Karpas-422 (cell line): ENCODE measurements around the gene MAPKAP1. TPM values are rescaled to one million over a fixed set of nuclear protein-coding genes. Genes with fewer than 3 reads are reported as not detected.

Source experiments
- DNase-seq: peaks from one replicate; pipeline ENCODE4 v3.0.0-alpha.2; 2015
- H2AFZ ChIP-seq: fragments of 200-600 bp; sonication (generic); 2 replicates; pipeline ENCODE4 v1.6.1; 2014; ENCODE audit warnings: antibody characterized with exemption, low read length, mixed read lengths
- H3K27ac ChIP-seq: fragments of 200-600 bp; sonication (generic); 2 replicates; pipeline ENCODE4 v1.5.1; 2014; ENCODE audit warnings: mild to moderate bottlenecking, low read length, moderate library complexity
- H3K27me3 ChIP-seq: fragments of 200-600 bp; sonication (generic); 2 replicates; pipeline ENCODE4 v1.6.1; 2014; ENCODE audit warnings: low read length, mixed read lengths
- H3K36me3 ChIP-seq: fragments of 200-600 bp; sonication (generic); 2 replicates; pipeline ENCODE4 v1.6.1; 2014; ENCODE audit warnings: low read length, mixed read lengths; ENCODE audit not compliant: insufficient read depth
- H3K4me1 ChIP-seq: fragments of 200-600 bp; sonication (generic); 2 replicates; pipeline ENCODE4 v1.6.1; 2014; ENCODE audit warnings: mild to moderate bottlenecking, low read length, mixed read lengths
- H3K4me2 ChIP-seq: fragments of 200-600 bp; sonication (generic); 2 replicates; pipeline ENCODE4 v1.6.1; 2014; ENCODE audit warnings: low read length, low read depth, mild to moderate bottlenecking; ENCODE audit not compliant: poor library complexity, severe bottlenecking
- H3K4me3 ChIP-seq: fragments of 200-600 bp; sonication (generic); 2 replicates; pipeline ENCODE4 v1.5.1; 2014; ENCODE audit warnings: mild to moderate bottlenecking, antibody characterized with exemption, low read length, mixed read lengths
- H3K79me2 ChIP-seq: fragments of 200-600 bp; sonication (generic); 2 replicates; pipeline ENCODE4 v1.6.1; 2014; ENCODE audit warnings: mild to moderate bottlenecking, low read length, mixed read lengths
- H3K9ac ChIP-seq: fragments of 200-600 bp; sonication (generic); 2 replicates; pipeline ENCODE4 v1.6.0; 2014; ENCODE audit warnings: low read length
- H3K9me2 ChIP-seq: fragments of 200-600 bp; sonication (generic), shearing (Covaris generic); replicated peaks from 2 replicates; pipeline ENCODE4 v1.6.0; 2014; ENCODE audit warnings: mild to moderate bottlenecking, low read length, moderate library complexity; ENCODE audit not compliant: insufficient read depth
- H3K9me3 ChIP-seq: fragments of 300-700, 200-600 bp; sonication (generic); 2 replicates; pipeline ENCODE4 v1.6.1; 2014; ENCODE audit warnings: low read length, mixed read lengths
- H4K20me1 ChIP-seq: fragments of 200-600 bp; sonication (generic); 2 replicates; pipeline ENCODE4 v1.6.1; 2014; ENCODE audit warnings: mild to moderate bottlenecking, antibody characterized with exemption, low read length, low read depth; ENCODE audit not compliant: insufficient read depth
- small RNA-seq: library from RNA; depleted of rRNA; stranded (forward); fragments of <200 nt; gene quantifications from one replicate; pipeline ENCODE3, GENCODE V24; 2014
- total RNA-seq: library from RNA; depleted of rRNA; stranded (reverse); fragments of >200 nt; shearing (Covaris generic); gene quantifications from 2 replicates; pipeline ENCODE4 v1.2.3, GENCODE V29; 2014; ENCODE audit warnings: low replicate concordance; rRNA removed

The MAPKAP1 gene
- total RNA-seq, 1 experiment from 2014 or later = 62.8 TPM

GRCh38 chr9:125393426-125393825 lies 313.6 kb downstream of the MAPKAP1 start:
- no peak for DNase-seq
- H3K36me3 ChIP-seq = no peaks in the 10 kb centered on the region
- no peaks in the 10 kb centered on the region for H3K9me2 ChIP-seq
- H4K20me1 ChIP-seq = no peaks in the 10 kb centered on the region
- H3K4me1 ChIP-seq = no peaks in the 10 kb centered on the region
- no peak overlapping the region for H3K4me3 ChIP-seq
- no peaks in the 10 kb centered on the region for H3K27me3 ChIP-seq
- no peak overlapping the region for H3K9ac ChIP-seq
- no peak overlapping the region for H2AFZ ChIP-seq
- no peaks in the 10 kb centered on the region for H3K9me3 ChIP-seq
- no peaks in the 10 kb centered on the region for H3K79me2 ChIP-seq
- H3K4me2 ChIP-seq = no peak overlapping the region
- no peak overlapping the region for H3K27ac ChIP-seq

- no peaks in the 10 kb centered on the region for H3K79me2 ChIP-seq
- H3K4me3 ChIP-seq = no peak overlapping the region
- no peaks in the 10 kb centered on the region for H3K36me3 ChIP-seq
- no peaks in the 10 kb centered on the region for H3K9me3 ChIP-seq
- no peak overlapping the region for H3K9ac ChIP-seq
- no peak overlapping the region for H3K4me2 ChIP-seq
- no peak for DNase-seq
- H3K27me3 ChIP-seq = no peaks in the 10 kb centered on the region
- H2AFZ ChIP-seq = no peak overlapping the region
- no peak overlapping the region for H3K27ac ChIP-seq
- H3K9me2 ChIP-seq = no peaks in the 10 kb centered on the region
- H4K20me1 ChIP-seq = no peaks in the 10 kb centered on the region
- H3K4me1 ChIP-seq = no peaks in the 10 kb centered on the region
Measured at GRCh38 chr9:125391704-125392103, 315.3 kb downstream of the MAPKAP1 start.

GRCh38 chr9:125388978-125389377 lies 318.0 kb downstream of the MAPKAP1 start:
- no peak overlapping the region for H3K4me3 ChIP-seq
- no peaks in the 10 kb centered on the region for H4K20me1 ChIP-seq
- H3K27ac ChIP-seq = no peak overlapping the region
- no peak overlapping the region for H2AFZ ChIP-seq
- H3K4me2 ChIP-seq = no peak overlapping the region
- DNase-seq = no peak
- no peaks in the 10 kb centered on the region for H3K27me3 ChIP-seq
- no peaks in the 10 kb centered on the region for H3K9me3 ChIP-seq
- no peak overlapping the region for H3K9ac ChIP-seq
- H3K36me3 ChIP-seq = no peaks in the 10 kb centered on the region
- no peaks in the 10 kb centered on the region for H3K79me2 ChIP-seq
- H3K4me1 ChIP-seq = no peaks in the 10 kb centered on the region
- no peaks in the 10 kb centered on the region for H3K9me2 ChIP-seq

DNA sequence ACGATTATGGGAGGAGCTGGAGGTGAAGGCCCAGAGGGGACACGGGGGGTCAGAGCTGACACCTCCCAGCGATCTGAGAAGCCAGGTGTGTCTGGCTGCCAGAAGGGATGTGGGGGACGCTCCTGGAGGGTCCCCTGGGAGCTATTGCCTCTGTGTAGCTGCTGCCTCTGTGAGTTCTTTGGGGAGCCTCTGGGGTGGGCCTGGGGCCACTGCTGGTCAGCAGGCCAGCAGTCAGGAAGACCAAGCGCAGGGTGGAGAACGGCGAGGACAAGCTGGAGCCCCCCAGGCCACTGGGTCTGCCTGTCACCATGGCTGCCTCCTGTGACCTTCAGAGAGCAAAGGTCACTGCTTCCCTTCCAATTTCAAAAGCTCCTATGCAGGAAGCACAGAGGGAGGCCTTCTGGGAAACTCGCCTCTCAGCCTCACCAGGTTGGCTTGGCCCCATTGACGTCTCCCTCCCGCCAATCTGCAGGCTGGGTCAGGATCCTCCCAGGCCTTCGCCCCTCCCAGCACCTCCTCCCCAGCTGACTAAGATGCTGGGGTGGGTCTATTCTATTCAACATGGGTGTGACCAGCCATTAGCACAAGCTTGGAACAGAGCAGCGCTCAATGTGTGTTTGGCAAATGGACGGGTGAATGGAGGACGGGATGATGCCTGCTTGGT lies 319.0 kb downstream of the MAPKAP1 start:
- Histone ChIP-seq H3K27ac (no peak overlapping the region), H3K79me2 (no peaks in the 10 kb centered on the region), H3K4me1 (no peaks in the 10 kb centered on the region), H3K9ac (no peak overlapping the region), H3K27me3 (no peaks in the 10 kb centered on the region), H2AFZ (no peak overlapping the region), H4K20me1 (no peaks in the 10 kb centered on the region), H3K36me3 (no peaks in the 10 kb centered on the region), H3K4me2 (no peak overlapping the region), H3K9me3 (no peaks in the 10 kb centered on the region), H3K4me3 (no peak overlapping the region), H3K9me2 (no peaks in the 10 kb centered on the region)
- DNase-seq = no peak

Small RNA genes lying within 50 kb of the gene (small RNA-seq; reads per million reads assigned to genes)
- not detected for gene RF00017

Other genes with a start within 250 kb of the MAPKAP1 start
- gene PBX3, start 40.2 kb upstream of the MAPKAP1 start, total RNA-seq = 8.8 TPM in 2 replicates